CD4-positive, alpha-beta T cell treated with Interleukin-15 for 4 hours (primary cell): Measurements from ENCODE around the gene KIF26A.
"Not testable (repeated sequence)": the region's sequence is repeated elsewhere in the genome, so short reads cannot be mapped to it uniquely, and the experiment has no call there.

Source experiments
- DNase-seq: peaks from one replicate; pipeline ENCODE4 v3.0.0-alpha.2; 2020; ENCODE audit warnings: low spot score

Gene KIF26A

GRCh38 chr14:104144453-104144790 lies 6.0 kb downstream of the KIF26A start:
- DNase-seq, result no peak

GRCh38 chr14:104144911-104145825 lies 6.8 kb downstream of the KIF26A start:
- no peak for DNase-seq

GRCh38 chr14:104145826-104146601 lies 7.6 kb downstream of the KIF26A start:
- no peak for DNase-seq

GRCh38 chr14:104146651-104147345 lies 8.4 kb downstream of the KIF26A start:
- DNase-seq, result no peak

GRCh38 chr14:104147346-104148125 lies 9.1 kb downstream of the KIF26A start:
- DNase-seq, result no peak

GRCh38 chr14:104148433-104149277 lies 10.3 kb downstream of the KIF26A start:
- DNase-seq, result no peak

GRCh38 chr14:104149278-104149595 lies 10.8 kb downstream of the KIF26A start:
- DNase-seq, result no peak

- DNase-seq, result no peak
These were observed 11.3 kb downstream of the KIF26A start for GRCh38 chr14:104149617-104150135.

GRCh38 chr14:104150136-104151025 lies 12.0 kb downstream of the KIF26A start:
- no peak for DNase-seq

- no peak for DNase-seq
These were observed 12.6 kb downstream of the KIF26A start for GRCh38 chr14:104151026-104151381.

GRCh38 chr14:104151566-104152245 lies 13.3 kb downstream of the KIF26A start:
- no peak for DNase-seq

GRCh38 chr14:104152246-104152575 lies 13.8 kb downstream of the KIF26A start:
- no peak for DNase-seq

- DNase-seq, result no peak
These were observed 14.5 kb downstream of the KIF26A start for GRCh38 chr14:104152686-104153393.

GRCh38 chr14:104153394-104153755 lies 15.0 kb downstream of the KIF26A start:
- not testable (repeated sequence) for DNase-seq

- no peak for DNase-seq
These were observed 15.9 kb downstream of the KIF26A start for GRCh38 chr14:104154246-104154645.

GRCh38 chr14:104155513-104155912 lies 17.1 kb downstream of the KIF26A start:
- DNase-seq, result no peak

GRCh38 chr14:104156142-104156541 lies 17.8 kb downstream of the KIF26A start:
- DNase-seq, result no peak

- DNase-seq, result no peak
These were observed 18.9 kb downstream of the KIF26A start for GRCh38 chr14:104157016-104157928.
